OCI-M2 (cell line): ENCODE results near the gene TARBP2.
"Not testable (repeated sequence)": the region's sequence is repeated elsewhere in the genome, so short reads cannot be mapped to it uniquely, and the experiment has no call there.

Source experiments
- DNase-seq: peaks from one replicate; lab custom pipeline; 2025; ENCODE audit not compliant: unreplicated experiment; lab: John Stamatoyannopoulos, UW

TARBP2 gene

GRCh38 chr12:53474077-53474476 is 27.0 kb upstream of the TARBP2 start:
- no peak for DNase-seq

- no peak for DNase-seq
These were observed 26.3 kb upstream of the TARBP2 start for GRCh38 chr12:53474819-53475218.

- no peak for DNase-seq
These were observed 24.3 kb upstream of the TARBP2 start for GRCh38 chr12:53476769-53477209.

- no peak for DNase-seq
These were observed 22.2 kb upstream of the TARBP2 start for GRCh38 chr12:53478865-53479264.

GRCh38 chr12:53479331-53479730 is 21.8 kb upstream of the TARBP2 start:
- no peak for DNase-seq

- no peak for DNase-seq
These were observed 20.3 kb upstream of the TARBP2 start for GRCh38 chr12:53480491-53481442.

GRCh38 chr12:53481458-53481857 is 19.6 kb upstream of the TARBP2 start:
- not testable (repeated sequence) for DNase-seq

GRCh38 chr12:53481939-53482586 is 19.0 kb upstream of the TARBP2 start:
- DNase-seq: no peak

- DNase-seq: no peak
These were observed 18.4 kb upstream of the TARBP2 start for GRCh38 chr12:53482626-53483168.

GRCh38 chr12:53483225-53483978 is 17.7 kb upstream of the TARBP2 start:
- DNase-seq: no peak

GRCh38 chr12:53483979-53484377 is 17.1 kb upstream of the TARBP2 start:
- DNase-seq: no peak

GRCh38 chr12:53484686-53485575 is 16.2 kb upstream of the TARBP2 start:
- DNase-seq: no peak

GRCh38 chr12:53485955-53486735 is 14.9 kb upstream of the TARBP2 start:
- DNase-seq: no peak

- DNase-seq: no peak
These were observed 14.2 kb upstream of the TARBP2 start for GRCh38 chr12:53486736-53487487.

GRCh38 chr12:53489242-53489864 is 11.7 kb upstream of the TARBP2 start:
- no peak for DNase-seq

- DNase-seq: no peak
These were observed 8.9 kb upstream of the TARBP2 start for GRCh38 chr12:53492188-53492587.

GRCh38 chr12:53492830-53493609 is 8.1 kb upstream of the TARBP2 start:
- DNase-seq: peak; percentile 79
